ENCODE measurements around the gene DYNLT3.

Gene DYNLT3

DNA sequence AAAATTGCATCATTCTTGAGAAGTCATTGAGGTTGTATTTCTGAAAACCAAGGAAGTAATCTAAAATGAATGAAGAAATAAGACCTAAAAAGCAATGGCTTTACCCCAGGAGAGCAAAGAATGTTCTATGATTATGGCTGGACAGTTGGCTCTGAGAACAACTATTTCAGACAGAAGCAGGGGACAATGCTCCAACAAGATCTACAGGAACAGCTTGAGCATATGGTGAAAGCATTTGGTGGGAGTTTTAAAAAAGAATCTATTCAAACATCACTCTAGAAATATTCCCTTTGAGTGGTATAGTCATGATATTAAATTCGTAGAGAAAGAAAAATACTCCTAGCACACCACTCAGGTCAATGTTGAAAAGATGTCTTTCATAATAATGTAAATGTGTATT is 26.7 kb downstream of the DYNLT3 start:
- TF ChIP-seq, protein P1, sequence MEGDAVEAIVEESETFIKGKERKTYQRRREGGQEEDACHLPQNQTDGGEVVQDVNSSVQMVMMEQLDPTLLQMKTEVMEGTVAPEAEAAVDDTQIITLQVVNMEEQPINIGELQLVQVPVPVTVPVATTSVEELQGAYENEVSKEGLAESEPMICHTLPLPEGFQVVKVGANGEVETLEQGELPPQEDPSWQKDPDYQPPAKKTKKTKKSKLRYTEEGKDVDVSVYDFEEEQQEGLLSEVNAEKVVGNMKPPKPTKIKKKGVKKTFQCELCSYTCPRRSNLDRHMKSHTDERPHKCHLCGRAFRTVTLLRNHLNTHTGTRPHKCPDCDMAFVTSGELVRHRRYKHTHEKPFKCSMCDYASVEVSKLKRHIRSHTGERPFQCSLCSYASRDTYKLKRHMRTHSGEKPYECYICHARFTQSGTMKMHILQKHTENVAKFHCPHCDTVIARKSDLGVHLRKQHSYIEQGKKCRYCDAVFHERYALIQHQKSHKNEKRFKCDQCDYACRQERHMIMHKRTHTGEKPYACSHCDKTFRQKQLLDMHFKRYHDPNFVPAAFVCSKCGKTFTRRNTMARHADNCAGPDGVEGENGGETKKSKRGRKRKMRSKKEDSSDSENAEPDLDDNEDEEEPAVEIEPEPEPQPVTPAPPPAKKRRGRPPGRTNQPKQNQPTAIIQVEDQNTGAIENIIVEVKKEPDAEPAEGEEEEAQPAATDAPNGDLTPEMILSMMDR (IDR thresholded peaks at IDR 0.05; ENCODE audit: poor library complexity, severe bottlenecking): no peak
- Histone ChIP-seq H3K4me1 (ENCODE audit: insufficient read depth, poor library complexity, severe bottlenecking) (no peaks in the 10 kb centered on the region), H3K9me3 (ENCODE audit: severe bottlenecking) (no peaks in the 10 kb centered on the region), H3K4me3 (ENCODE audit: severe bottlenecking) (no peak overlapping the region), H3K27ac (ENCODE audit: poor library complexity, severe bottlenecking) (no peak overlapping the region), H3K36me3 (ENCODE audit: low read depth) (no peaks in the 10 kb centered on the region), H3K27me3 (ENCODE audit: insufficient read depth, poor library complexity, severe bottlenecking) (no peaks in the 10 kb centered on the region)
- DNase-seq (ENCODE audit: low spot score): no peak
- no peak for ATAC-seq (ENCODE audit: low read depth)

DNA sequence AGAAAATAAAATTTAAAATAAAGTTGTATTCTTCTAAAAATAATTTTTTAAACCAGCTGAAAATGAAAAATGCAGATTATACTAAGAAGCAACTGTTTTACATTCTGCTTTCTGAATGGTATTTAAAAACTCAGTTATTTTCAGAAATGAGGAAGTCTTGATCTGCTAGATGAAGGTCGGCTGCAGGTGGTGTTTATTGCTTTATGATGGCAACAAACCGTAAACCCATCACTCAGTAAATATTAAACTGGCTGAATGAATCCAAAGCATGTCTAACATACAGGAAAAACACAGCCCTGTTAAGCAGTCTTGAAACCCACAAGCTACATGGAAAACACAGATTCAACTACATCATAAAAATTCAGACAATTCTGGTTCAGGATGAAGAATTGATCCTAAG is 29.3 kb downstream of the DYNLT3 start:
- DNase-seq (ENCODE audit: low spot score) (no peak), ATAC-seq (ENCODE audit: low read depth) (no peak)
- TF ChIP-seq, protein P1 (IDR thresholded peaks at IDR 0.05; ENCODE audit: poor library complexity, severe bottlenecking): no peak
- Histone ChIP-seq H3K4me1 (ENCODE audit: insufficient read depth, poor library complexity, severe bottlenecking) (no peaks in the 10 kb centered on the region), H3K36me3 (ENCODE audit: low read depth) (no peaks in the 10 kb centered on the region), H3K27ac (ENCODE audit: poor library complexity, severe bottlenecking) (no peak overlapping the region), H3K27me3 (ENCODE audit: insufficient read depth, poor library complexity, severe bottlenecking) (no peaks in the 10 kb centered on the region), H3K9me3 (ENCODE audit: severe bottlenecking) (no peaks in the 10 kb centered on the region), H3K4me3 (ENCODE audit: severe bottlenecking) (no peak overlapping the region)

DNA sequence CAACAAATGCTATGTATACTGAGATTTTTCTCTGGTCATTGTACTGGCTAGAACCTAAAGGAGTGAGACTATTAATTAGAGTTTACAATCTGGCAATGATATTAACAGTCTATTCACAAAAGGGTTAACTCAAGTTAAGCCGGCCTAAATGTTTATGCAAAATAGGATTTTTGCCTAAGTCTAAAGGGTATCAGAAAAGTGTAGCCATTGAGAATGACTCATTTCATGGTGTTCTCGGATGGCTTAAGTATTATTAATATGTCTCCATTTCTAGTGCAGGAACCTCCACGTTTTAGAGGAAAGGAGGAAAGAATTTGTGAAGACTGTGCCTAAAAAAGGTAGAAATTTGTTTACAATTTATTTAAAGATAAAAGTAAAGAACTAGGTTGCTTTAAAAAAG is 29.8 kb downstream of the DYNLT3 start:
- ATAC-seq (ENCODE audit: low read depth): no peak
- Histone ChIP-seq H3K36me3 (ENCODE audit: low read depth) (no peaks in the 10 kb centered on the region), H3K9me3 (ENCODE audit: severe bottlenecking) (no peaks in the 10 kb centered on the region), H3K4me3 (ENCODE audit: severe bottlenecking) (no peak overlapping the region), H3K27ac (ENCODE audit: poor library complexity, severe bottlenecking) (no peak overlapping the region), H3K27me3 (ENCODE audit: insufficient read depth, poor library complexity, severe bottlenecking) (no peaks in the 10 kb centered on the region), H3K4me1 (ENCODE audit: insufficient read depth, poor library complexity, severe bottlenecking) (no peaks in the 10 kb centered on the region)
- no peak for DNase-seq (ENCODE audit: low spot score)
- TF ChIP-seq, protein P1 (IDR thresholded peaks at IDR 0.05; ENCODE audit: poor library complexity, severe bottlenecking): no peak

DNA sequence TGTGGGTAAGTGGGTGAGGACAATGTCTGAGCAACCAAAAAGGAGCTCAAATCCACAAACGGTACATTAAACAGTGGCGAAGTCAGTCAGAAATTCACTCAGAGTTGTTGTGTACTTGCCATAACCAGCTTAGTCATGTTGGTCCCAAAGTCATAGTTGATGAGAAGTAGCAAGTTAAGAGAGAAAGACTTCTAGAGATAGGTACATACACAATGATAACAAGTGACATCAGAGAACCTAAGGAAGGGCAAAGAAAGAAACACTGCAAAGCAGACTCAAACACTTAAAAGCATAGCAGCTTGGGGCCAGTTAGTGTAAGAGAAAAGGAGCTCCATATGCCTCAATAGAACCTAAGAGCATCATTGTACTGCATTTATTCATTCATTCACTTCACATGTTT is 30.2 kb downstream of the DYNLT3 start:
- TF ChIP-seq, protein P1 (IDR thresholded peaks at IDR 0.05; ENCODE audit: poor library complexity, severe bottlenecking): no peak
- H3K36me3 ChIP-seq (ENCODE audit: low read depth): no peaks in the 10 kb centered on the region
- DNase-seq (ENCODE audit: low spot score) (no peak), ATAC-seq (ENCODE audit: low read depth) (no peak)
- no peaks in the 10 kb centered on the region for H3K9me3 ChIP-seq (ENCODE audit: severe bottlenecking)
- no peaks in the 10 kb centered on the region for H3K27me3 ChIP-seq (ENCODE audit: insufficient read depth, poor library complexity, severe bottlenecking)
- H3K4me3 ChIP-seq (ENCODE audit: severe bottlenecking): no peak overlapping the region
- H3K27ac ChIP-seq (ENCODE audit: poor library complexity, severe bottlenecking): no peak overlapping the region
- H3K4me1 ChIP-seq (ENCODE audit: insufficient read depth, poor library complexity, severe bottlenecking): no peaks in the 10 kb centered on the region

DNA sequence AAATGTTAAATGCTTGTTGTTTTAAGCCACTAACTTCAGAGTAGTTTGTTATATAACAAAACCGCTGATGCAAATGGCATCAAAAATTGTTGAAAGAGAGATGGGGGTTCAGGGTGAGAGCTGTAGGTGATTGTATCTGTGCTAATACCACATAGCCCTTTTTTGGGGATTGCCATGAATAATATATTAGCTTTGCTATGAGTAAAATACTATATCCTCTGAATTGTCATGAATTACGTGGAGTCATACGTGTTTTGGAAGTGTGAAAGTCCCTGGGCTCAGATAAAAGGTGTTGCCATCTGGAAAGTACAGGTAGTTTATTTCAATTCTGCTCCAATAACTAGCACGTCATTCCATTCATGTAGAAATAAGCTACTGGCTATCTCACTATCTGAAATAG is 30.6 kb downstream of the DYNLT3 start:
- DNase-seq (ENCODE audit: low spot score): no peak
- no peaks in the 10 kb centered on the region for H3K36me3 ChIP-seq (ENCODE audit: low read depth)
- H3K4me1 ChIP-seq (ENCODE audit: insufficient read depth, poor library complexity, severe bottlenecking): no peaks in the 10 kb centered on the region
- no peak overlapping the region for H3K4me3 ChIP-seq (ENCODE audit: severe bottlenecking)
- no peak overlapping the region for H3K27ac ChIP-seq (ENCODE audit: poor library complexity, severe bottlenecking)
- no peak for ATAC-seq (ENCODE audit: low read depth)
- H3K9me3 ChIP-seq (ENCODE audit: severe bottlenecking): no peaks in the 10 kb centered on the region
- TF ChIP-seq, protein P1 (IDR thresholded peaks at IDR 0.05; ENCODE audit: poor library complexity, severe bottlenecking): no peak
- H3K27me3 ChIP-seq (ENCODE audit: insufficient read depth, poor library complexity, severe bottlenecking): no peaks in the 10 kb centered on the region

Measured in RWPE2 (cell line).